NCI-H1092 treated with DMSO at 0.1 percent for 48 hours (cell line): ENCODE measurements around the gene TMEM258.
A peak's percentile ranks its signal among the peaks of the same experiment; 100 is the strongest.

Experiments
- DNase-seq: peaks from one replicate; lab custom pipeline; 2025; lab: John Stamatoyannopoulos, UW

The TMEM258 gene

DNA sequence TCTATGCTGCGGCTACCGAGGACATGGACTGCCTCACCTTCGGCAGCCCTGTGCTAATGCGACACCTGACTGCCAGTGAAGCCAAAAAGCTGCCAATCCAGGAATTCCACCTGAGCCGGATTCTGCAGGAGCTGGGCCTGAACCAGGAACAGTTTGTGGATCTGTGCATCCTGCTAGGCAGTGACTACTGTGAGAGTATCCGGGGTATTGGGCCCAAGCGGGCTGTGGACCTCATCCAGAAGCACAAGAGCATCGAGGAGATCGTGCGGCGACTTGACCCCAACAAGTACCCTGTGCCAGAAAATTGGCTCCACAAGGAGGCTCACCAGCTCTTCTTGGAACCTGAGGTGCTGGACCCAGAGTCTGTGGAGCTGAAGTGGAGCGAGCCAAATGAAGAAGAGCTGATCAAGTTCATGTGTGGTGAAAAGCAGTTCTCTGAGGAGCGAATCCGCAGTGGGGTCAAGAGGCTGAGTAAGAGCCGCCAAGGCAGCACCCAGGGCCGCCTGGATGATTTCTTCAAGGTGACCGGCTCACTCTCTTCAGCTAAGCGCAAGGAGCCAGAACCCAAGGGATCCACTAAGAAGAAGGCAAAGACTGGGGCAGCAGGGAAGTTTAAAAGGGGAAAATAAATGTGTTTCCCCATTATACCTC lies 3.6 kb upstream of the TMEM258 start:
- DNase-seq, result no peak

DNA sequence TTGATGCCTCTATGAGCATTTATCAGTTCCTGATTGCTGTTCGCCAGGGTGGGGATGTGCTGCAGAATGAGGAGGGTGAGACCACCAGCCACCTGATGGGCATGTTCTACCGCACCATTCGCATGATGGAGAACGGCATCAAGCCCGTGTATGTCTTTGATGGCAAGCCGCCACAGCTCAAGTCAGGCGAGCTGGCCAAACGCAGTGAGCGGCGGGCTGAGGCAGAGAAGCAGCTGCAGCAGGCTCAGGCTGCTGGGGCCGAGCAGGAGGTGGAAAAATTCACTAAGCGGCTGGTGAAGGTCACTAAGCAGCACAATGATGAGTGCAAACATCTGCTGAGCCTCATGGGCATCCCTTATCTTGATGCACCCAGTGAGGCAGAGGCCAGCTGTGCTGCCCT lies 3.1 kb upstream of the TMEM258 start:
- DNase-seq, result no peak

DNA sequence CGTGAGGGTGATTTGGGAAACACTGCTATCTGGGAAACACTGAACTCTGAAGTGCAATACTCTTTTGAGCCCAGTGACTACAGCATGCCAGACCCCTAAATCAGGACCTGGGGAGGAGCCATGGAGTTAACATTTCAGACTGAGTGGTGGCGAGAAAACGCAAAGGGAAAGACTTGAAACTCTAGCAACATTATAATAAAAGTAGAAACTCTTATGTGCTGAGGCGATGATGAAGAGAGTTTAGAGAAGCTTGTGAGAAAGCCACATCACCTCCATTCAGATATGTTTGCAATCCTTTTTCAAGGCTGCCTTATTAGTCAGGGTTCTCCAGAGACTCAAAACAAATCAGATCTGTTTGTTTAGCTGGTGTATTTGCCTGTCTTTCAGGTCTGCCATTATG lies 2.2 kb upstream of the TMEM258 start:
- DNase-seq, result no peak

DNA sequence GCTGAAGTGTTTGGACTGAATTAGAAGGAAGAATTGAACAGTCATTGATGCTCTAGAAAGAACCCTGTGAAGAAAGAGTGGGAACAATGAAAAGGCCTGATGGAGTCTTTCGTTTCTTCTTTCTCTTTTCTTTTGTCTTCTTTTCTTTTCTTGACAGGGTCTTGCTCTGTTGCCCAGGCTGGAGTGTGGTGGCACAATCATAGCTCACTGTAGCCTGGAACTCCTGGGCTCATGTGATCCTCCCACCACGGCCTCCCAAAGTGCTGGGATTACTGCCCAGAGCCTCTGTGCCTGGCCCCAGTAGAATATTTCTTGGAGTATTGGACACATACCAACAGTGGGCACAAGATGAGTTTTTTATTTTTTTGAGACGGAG lies 1.4 kb upstream of the TMEM258 start:
- DNase-seq, result no peak

DNA sequence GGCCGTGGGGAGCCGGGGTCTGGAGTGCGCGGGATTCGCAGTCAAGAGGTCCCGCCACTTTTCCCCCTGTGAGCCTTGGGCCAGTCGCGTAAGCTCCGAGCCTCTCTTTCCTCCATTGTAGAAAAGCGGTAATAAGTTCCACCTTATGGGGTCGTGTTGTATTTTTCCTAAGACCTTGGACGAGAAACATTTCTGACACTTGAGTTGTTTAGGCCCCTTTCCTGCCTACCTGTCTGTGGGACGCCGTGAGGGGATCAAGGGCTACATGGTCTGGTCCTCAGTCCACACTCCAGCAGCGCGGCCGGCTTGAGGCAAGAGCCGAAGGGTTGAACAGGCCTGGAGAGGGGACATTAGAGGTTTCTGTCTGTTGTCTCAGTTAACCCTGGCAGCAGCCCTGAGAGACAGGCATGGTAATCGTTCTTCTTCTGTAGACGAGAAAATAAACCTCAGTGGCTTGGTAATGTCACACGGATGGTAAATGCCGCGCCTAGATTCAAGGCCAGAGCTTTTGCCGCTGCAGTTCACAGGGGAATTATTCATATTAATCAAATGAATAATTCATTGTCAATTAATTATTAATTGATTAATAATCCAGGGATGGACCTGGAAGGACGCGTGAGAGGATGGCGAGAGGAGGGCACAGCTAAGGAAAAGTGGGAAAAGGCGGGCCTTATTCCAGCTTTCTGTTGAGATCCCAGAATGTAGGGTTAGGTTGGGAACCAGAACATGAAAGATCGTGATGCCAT lies 857 bp upstream of the TMEM258 start:
- DNase-seq, result peak; percentile 79

DNA sequence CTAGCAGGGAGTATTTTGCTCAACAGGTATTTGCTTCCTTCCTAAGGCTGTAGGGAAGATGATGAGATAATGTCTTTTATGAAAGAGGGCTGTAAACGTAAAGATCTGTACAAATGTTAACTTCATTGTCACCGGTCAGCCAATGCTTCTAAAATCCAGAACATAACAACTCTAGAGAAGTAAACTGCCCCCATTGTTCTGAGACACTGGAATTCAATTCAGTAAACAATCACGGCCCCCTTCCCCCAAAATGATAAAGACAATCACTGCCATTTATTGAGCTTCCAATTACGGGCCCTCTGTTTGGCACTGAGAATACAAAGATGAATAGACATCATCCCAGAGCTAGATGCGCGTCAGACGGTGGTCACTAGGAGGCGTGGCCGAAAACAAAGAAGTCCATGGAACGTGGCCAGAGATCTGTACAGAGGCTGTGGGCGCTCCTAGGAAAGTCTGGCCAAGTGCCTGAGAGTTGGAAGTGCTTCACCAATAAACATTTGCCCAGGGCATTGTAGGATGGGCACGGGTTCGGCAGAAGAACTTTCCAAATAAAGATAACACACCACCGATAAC lies 576 bp downstream of the TMEM258 start:
- peak; percentile 87 for DNase-seq

DNA sequence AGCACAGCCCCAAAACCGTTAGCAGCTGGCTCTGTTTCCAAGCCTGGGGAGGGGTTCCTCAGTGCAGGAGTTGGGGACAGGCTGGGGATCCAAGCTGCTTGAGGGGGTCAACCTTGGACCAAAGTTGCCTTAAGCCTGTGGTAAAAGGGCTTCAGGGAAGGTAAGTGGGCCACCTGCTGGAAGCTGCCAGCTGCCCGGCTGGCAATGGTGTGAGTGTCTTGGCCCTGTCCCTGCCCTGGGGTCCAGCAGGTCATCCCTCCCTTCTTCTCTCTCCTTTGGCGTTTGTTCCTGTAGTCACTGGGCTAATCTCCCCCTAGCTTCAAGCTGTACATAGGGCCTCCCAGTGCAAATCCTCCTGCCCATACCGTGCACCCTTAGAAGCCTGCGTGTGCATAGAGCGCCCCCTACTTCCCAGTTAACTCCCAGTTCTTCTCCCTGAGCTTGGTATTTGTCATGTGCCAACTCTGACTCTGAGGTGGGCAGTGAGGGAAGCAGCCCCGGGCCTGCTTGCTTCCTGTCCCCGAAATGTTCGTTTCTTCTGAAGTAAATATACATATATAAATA lies 4.4 kb downstream of the TMEM258 start:
- DNase-seq, result peak; percentile 20

DNA sequence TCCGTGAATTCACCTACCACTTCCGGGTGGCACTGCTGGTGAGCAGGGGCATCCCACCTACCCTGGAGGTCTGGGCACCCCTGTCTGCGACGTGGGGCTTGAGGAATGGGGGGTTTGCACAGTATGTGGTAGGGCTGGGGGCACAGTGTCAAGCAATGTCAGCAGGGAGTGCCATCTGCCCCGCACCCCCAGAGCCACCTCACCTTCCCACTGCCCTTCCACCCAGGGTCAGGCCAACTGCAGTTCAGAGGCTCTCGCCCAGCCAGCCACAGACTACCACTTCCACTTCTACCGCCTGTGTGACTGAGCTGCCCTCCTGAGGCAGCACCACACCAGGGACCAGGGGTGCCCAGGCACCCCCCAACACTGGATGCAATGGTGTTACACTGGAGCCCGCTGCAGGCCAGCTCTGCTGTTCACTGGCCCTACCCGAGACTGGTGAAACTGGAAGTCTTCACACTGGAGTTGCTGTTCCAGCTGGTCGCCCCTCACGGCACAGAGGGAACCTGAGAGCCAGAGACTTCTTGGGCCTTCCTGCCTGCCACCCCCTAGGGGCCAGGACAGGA lies 6.5 kb downstream of the TMEM258 start:
- no peak for DNase-seq

DNA sequence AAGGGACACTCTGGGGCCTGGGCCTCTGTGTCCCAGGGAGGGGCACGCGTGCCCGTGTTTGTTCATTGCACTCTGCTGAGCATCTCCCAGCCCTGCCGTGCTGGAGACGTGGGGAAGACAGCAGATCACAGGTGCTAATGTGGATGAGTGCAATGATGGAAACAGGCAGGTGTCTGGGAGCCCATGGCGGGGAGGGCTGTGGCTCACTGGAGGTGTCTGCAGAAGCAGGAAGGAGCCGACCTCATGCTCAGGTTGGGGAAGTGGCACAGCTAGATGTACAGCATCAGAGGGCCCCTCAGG lies 7.9 kb downstream of the TMEM258 start:
- DNase-seq, result no peak

DNA sequence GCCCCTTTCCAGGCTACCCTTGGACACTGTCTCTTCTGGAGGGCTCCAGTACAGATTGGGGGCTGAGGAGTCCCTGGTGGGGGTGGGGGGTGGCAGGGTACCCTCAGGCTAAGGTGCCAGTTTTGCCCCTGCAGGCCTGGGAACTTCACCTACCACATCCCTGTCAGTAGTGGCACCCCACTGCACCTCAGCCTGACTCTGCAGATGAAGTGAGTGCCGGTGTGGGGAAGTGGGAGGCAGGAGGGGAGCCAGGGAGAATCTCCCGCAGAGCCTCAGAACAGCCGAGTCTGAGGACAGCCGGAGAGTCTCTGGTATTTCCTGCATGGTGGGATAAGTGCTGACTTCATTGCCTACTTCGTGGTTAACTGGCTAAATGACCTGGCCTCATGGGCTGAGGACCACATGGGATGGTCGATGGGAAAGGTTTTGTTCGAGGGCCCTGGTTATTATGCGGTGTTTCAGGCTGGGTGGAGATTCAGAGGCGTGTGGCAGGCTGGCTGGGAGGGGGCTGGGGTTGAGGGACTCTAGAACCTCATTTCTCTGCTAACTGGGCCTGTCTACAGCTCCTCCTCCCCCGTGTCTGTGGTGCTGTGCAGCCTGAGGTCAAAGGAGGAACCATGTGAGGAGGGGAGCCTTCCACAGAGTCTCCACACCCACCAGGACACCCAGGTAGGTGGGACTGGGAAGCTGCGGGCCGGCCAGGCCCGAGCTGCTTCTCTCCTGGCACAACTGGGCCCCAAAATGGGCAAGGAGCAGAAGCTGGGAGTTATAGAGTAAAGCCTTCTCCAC lies 8.5 kb downstream of the TMEM258 start:
- DNase-seq, result no peak

DNA sequence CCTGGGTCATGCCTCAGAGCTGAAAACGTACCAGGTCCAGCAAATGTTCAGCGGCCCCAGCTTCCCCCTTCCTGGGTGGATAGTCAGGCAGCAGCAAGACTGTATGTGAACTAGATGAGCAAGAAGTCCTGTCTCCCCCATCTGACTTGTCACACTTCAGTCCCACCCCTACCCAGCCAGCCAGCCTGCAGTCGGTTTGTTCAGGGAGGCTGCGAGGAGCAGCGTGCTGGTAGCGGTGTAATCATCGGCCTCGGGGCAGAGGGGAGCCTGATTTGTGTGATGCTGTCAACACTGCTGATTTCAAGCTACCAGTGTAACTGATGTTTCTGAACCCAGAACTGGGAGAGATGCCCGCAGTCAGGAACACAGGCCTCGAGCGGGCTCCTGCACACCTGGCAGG lies 9.6 kb downstream of the TMEM258 start:
- DNase-seq, result no peak

DNA sequence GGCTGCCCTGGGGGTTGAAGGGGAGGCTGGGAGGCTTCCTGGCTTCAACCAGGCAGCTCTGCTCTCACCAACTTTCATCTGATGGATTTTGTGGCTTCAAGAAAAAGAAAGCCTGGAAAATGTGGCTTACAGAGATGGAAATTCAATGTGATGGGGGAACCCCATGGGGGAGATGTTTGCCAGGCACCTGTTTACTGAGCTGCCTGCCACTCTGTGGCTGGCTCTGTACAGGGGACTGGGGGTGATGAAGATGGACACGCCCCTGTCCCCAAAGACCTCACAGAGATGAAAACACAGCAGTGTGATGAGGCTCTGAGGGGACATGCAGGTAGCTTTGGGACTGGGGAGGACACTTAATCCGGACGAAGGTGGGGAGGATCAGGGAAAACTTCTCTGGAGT lies 10.1 kb downstream of the TMEM258 start:
- no peak for DNase-seq

DNA sequence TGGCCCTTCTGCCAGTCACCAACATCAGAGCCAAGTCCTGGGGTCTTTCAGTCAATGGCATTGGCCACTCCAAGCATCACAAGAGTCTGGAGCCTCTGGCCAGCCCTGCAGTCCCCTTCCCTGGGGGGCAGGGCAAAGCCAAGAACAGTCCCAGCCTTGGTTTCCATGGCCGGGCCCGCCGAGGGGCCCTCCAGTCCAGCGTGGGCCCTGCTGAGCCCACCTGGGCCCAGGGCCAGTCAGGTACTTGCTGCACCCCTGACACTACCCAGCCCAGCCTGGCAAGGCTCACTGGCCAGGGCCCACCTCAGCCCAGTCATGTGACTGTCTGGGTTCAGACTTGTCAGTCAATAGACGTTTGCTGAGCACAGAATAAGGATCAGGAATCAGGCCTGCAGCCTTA lies 10.8 kb downstream of the TMEM258 start:
- no peak for DNase-seq

DNA sequence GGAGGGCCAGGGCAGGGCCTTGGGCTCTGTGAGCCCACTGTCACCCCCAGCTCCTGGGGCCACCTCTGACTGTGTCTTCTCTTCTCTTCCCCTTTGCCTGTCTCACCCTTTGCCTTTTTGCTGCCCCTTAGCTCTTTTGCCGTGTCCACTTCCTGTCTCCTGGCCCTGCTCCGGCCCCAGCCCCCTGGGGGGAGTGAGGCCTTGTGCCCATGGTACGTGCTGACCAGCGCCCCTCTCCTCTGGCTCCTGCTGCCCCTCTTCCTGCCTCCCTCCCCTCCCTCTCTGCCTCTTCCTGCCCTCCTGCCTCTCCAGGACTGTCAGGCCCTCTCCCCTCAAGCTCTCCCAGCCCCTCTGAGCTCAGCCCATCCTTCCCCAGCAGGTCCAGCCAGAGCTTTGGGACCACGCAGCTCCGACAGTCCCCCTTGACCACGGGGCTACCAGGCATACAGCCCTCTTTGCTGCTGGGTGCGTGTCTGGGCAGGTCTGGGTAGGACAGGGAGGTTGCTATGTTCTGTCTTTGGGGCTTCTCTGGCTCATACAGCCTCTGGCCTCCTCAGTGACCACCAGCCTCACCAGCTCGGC lies 11.7 kb downstream of the TMEM258 start:
- no peak for DNase-seq

DNA sequence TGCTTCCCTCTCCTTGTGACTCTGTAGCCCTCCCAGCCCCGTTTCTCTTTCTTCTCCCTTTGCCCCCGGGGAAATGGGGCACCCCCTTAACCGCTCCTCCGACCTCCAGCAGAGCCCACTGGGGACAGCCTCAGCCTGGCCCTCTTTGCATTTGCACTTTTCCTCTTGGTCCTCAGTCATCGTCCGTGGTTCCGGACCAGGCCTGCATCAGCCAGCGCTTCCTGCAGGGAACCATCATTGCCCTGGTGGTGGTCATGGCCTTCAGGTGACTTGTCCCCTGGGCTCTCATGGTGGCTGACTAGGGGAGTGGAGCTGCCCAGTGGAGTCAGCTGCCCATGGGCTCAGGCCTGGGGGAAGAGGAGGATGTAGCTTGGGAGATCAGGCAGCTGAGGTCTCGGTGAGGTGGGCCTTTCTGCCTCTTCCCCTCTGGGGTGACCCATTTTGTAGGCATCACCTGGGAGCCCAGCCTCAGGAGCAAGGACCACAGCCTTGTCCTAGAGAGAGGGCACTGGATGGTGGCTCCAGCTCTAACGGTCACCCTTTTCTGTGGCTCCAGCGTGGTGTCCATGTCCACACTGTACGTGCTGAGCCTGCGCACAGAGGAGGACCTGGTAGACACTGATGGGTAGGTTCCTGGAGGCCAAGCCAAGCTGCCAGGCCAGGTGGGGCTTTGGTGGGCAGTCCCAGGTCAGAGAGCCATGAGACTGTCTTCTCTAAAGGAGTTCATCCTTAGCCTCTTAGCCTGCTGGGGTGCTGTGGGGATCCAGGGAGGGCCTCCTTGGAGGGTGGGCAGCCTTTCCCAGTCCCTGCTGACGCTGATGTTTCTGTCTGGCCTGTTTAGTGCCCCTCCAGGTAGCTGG lies 12.5 kb downstream of the TMEM258 start:
- no peak for DNase-seq

DNA sequence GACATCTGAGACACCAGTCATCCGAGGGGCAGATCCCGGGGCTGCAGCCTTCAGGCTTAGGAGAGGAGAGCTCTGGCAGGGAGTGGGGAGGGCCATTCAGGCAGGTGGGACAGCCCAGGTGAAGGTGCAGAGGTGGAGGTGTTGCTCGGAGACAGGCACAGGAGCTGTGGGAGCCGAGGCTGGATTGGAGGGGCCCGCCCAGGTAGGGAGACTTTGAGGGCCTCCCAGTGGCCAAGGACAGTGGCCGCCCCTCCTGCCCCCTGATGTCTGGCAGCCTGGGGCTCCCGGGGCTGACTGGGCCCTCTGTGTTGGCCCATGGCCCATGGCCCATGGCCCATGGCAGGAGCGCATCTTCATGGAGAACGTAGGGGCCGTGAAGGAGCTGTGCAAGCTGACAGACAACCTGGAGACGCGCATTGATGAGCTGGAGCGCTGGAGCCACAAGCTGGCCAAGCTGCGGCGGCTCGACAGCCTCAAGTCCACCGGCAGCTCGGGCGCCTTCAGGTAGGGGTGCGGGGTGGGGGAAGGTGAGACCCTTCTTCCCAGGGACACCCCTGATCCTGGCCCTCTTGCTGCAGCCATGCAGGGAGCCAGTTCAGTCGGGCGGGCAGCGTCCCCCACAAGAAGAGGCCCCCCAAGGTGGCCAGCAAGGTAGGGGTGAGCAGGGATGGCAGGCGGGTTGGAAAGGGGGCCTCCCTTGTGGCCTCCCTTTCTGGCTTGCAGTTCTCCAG lies 13.3 kb downstream of the TMEM258 start:
- no peak for DNase-seq

DNA sequence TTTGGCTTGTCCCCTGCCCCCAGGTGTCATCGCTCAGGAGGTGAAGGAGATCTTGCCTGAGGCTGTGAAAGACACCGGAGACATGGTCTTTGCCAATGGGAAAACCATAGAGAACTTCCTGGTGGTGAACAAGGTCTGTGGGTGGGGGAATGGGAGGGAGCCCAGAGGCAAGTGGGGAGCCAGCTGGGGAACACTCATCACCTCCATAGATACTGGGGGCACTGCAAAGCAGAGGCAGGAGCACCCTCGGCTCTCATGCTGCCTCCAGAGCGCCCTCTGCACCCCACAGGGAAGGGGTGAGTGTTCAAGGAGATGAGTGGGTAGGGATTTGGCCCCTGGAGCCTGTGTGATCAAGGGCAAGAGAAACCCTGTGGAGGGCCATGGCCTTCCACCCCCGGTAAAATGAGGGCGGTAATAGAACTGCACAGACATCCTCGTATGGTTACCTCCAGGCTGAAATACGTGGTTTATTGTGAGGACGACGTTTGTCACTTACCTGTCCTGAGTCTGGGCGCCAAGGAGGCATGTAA lies 14.0 kb downstream of the TMEM258 start:
- DNase-seq, result no peak

DNA sequence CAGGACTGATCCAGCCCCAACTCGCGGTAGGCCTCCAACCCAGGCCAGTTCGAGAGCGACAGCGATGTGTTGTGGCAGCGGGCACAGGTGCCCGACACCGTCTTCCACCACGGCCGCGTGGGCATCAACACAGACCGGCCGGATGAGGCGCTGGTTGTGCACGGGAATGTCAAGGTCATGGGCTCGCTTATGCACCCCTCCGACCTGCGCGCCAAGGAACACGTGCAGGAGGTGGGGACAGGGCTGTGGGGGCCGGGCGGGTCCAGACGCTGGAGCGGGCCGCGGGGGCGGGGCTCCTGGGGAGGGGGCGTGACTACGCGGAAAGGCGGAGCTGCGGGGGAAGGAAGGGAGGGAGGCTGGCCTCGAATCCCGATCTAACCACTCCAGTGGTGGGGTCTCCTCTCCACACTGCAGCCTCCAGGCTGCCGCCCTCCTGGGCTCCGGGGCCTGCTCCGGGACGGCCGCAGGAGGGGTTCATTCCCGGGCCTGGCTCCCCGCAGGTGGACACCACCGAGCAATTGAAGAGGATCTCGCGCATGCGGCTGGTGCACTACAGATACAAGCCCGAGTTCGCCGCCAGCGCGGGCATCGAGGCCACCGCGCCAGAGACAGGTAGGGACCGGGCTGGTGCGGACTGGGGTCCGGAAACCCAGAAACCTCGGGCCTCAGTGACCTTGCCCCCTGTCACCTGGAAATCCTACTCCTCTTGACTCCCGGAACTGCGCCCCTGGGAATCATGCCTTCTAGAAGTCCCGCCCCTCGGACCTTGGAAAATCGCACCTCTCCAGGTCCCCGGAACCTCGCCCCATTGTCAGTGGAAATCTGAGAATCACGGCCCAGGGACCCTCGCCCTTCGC lies 14.9 kb downstream of the TMEM258 start:
- no peak for DNase-seq

DNA sequence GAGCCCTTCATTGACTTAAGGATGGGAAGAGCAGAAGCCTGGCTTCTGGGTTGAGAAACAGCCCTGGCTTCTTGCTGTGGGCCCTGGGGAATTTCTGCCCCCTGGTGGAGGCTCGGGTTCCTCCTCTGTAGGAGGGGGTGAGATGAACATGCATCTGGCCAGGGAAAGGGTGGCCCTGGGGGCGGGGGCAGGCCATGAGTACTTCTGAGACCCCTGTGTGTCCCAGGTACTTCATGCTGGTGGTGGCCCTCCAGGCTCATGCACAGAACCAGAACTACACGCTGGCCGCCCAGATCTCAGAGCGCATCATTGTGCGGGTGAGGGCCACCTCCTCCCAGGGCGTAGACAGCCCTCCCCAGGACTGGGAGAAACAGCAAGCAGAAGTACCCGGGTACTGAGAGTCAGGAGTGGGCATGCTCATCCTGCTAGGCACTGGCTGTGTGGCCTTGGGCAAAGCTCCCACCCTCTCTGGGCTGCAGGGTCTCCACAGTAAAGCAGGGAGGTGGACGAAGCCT lies 15.8 kb downstream of the TMEM258 start:
- no peak for DNase-seq
